ENCODE results near the gene THEM5.

Gene THEM5

DNA sequence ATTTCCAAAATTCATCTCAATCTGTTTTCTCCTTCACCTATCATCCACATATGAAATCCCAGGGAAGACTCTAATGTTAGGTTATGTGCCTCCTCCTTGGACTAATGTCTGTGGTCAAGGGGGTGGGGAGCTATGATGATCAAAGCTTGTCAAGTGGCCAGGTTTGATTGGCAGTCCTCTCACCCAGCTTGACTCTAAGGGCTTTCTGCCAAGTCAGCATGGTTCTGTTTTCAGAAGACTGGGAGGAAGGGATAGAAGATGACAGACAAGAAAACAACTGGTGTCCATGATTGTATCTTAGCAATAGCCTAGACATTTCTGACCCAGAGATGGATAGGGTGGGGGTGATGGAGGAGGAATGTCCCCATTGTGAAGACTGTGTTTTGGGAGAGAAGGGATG, 9.1 kb upstream of the THEM5 start:
- Histone ChIP-seq H3K4me3 (ENCODE audit: low read depth, low read length) (no peak overlapping the region), H3K9me3 (ENCODE audit: insufficient read depth, low read depth, low read length) (no peaks in the 10 kb centered on the region), H3K14ac (ENCODE audit: low read length) (no peak overlapping the region), H2BK12ac (ENCODE audit: low read length) (no peak overlapping the region), H4K8ac (ENCODE audit: low read depth, low read length) (no peak overlapping the region), H3K4me2 (ENCODE audit: low read length) (no peak overlapping the region), H2BK120ac (ENCODE audit: insufficient read depth, low read length, poor library complexity) (no peak overlapping the region), H3K27me3 (ENCODE audit: insufficient read depth, low read length) (no peaks in the 10 kb centered on the region), H2BK5ac (ENCODE audit: low read depth, low read length, poor library complexity) (no peak overlapping the region), H3K36me3 (ENCODE audit: control insufficient read depth in 1 of 2, insufficient read depth in 2 of 2, low read length in 2 of 2) (no peaks in the 10 kb centered on the region), H3K9ac (ENCODE audit: low read length) (no peak overlapping the region), H3K4ac (ENCODE audit: low read depth, low read length) (no peak overlapping the region), H2AFZ (ENCODE audit: insufficient read depth, low read length, poor library complexity) (no peak overlapping the region), H3K79me1 (ENCODE audit: low read length) (peaks cover 18% of the 10 kb centered on the region), H3K23ac (ENCODE audit: low read length) (no peak overlapping the region), H4K91ac (ENCODE audit: low read depth, low read length) (no peak overlapping the region), H3K4me1 (ENCODE audit: control insufficient read depth in 1 of 2, insufficient read depth in 2 of 2, low read length in 2 of 2) (peaks cover 28 to 29% of the 10 kb centered on the region in 2 experiments), H3K27ac (ENCODE audit: low read depth, low read length) (no peak overlapping the region), H2AK5ac (ENCODE audit: low read length) (no peak overlapping the region), H3K18ac (ENCODE audit: low read length) (no peak overlapping the region), H3K79me2 (ENCODE audit: control insufficient read depth, insufficient read depth, low read length, poor library complexity) (peaks cover 4% of the 10 kb centered on the region), H4K12ac (ENCODE audit: low read depth, low read length) (no peak overlapping the region)
- DNase-seq = no peak

DNA sequence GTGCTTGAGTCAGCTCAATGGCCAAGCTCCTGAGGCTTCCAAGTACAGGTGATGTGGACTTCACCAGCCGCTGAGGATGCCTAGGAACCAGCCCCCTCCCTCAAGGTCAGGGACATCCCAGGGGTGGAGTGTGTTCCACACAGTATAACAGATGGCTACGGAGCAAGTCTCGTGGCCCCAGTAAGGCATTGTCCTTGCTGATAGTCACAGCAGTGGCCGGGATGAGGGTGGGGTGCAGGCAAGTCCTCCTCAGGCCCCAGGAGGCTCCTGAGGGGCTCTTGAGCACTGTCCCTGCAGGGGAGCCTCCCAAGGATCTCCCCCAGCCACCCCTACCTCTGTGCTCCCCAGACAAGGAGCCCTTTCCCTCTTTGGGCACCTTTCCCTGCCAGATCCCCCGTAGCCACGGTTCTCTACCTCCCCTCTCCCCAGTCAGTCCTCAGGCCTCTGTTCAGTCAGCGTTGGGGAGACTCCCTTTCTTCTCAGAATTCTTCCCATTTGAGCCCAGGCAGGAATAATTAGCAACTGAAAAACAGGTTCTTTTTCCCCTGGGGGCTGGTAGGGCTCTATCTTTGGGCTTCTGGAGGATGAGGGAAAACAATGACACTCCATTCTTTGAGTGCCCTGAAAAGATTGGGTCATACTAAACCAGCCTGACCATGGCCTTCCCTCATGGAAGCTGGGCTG, 7.1 kb upstream of the THEM5 start:
- Histone ChIP-seq H3K27me3 (ENCODE audit: insufficient read depth, low read length) (no peaks in the 10 kb centered on the region), H3K23ac (ENCODE audit: low read length) (no peak overlapping the region), H3K4me1 (ENCODE audit: control insufficient read depth in 1 of 2, insufficient read depth in 2 of 2, low read length in 2 of 2) (peaks cover 31 to 32% of the 10 kb centered on the region in 2 experiments), H3K4ac (ENCODE audit: low read depth, low read length) (peak overlapping the region; percentile 61), H3K4me3 (ENCODE audit: low read depth, low read length) (no peak overlapping the region), H2BK5ac (ENCODE audit: low read depth, low read length, poor library complexity) (peak overlapping the region; percentile 85), H3K4me2 (ENCODE audit: low read length) (peak overlapping the region; percentile 23), H2BK12ac (ENCODE audit: low read length) (peak overlapping the region; percentile 97), H4K8ac (ENCODE audit: low read depth, low read length) (peak overlapping the region; percentile 72), H2BK120ac (ENCODE audit: insufficient read depth, low read length, poor library complexity) (peak overlapping the region; percentile 88), H3K14ac (ENCODE audit: low read length) (peak overlapping the region; percentile 93), H2AFZ (ENCODE audit: insufficient read depth, low read length, poor library complexity) (peak overlapping the region; percentile 48), H3K9ac (ENCODE audit: low read length) (no peak overlapping the region), H3K79me1 (ENCODE audit: low read length) (peaks cover 22% of the 10 kb centered on the region), H3K18ac (ENCODE audit: low read length) (peak overlapping the region; percentile 80), H2AK5ac (ENCODE audit: low read length) (peak overlapping the region; percentile 98), H3K36me3 (ENCODE audit: control insufficient read depth in 1 of 2, insufficient read depth in 2 of 2, low read length in 2 of 2) (no peaks in the 10 kb centered on the region), H4K12ac (ENCODE audit: low read depth, low read length) (peak overlapping the region; percentile 52), H4K91ac (ENCODE audit: low read depth, low read length) (peak overlapping the region; percentile 97), H3K9me3 (ENCODE audit: insufficient read depth, low read depth, low read length) (no peaks in the 10 kb centered on the region), H3K27ac (ENCODE audit: low read depth, low read length) (peak overlapping the region; percentile 60), H3K79me2 (ENCODE audit: control insufficient read depth, insufficient read depth, low read length, poor library complexity) (peaks cover 4% of the 10 kb centered on the region)
- DNase-seq = peak; percentile 85 to 94
- WGBS (ENCODE audit: extremely low coverage, insufficient coverage, insufficient read length) = no CpG with 5 or more reads among the region's 7 CpGs

DNA sequence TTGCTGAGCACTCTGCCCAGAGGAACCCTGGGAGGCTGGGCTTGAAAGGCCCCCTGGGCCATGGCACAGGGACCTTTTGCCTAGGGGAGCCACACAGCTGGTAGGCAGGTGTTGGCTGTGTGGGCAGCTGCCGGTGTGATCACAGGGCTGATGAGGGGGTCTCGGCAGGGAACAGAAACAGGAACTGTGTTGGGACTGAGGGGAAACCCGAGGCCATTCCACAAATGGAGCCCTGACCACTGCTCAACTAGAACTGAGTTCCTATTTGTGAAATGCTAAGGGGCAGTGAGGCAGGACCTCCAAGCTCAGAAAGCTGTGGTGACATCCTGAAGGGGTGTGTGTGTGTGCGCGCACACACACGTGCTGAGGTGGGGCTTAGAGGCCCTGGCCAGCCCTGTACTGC, 6.4 kb upstream of the THEM5 start:
- no peak overlapping the region for H3K23ac ChIP-seq (ENCODE audit: low read length)
- H3K4ac ChIP-seq (ENCODE audit: low read depth, low read length) = no peak overlapping the region
- no peak overlapping the region for H3K4me3 ChIP-seq (ENCODE audit: low read depth, low read length)
- peak overlapping the region; percentile 98 for H2AK5ac ChIP-seq (ENCODE audit: low read length)
- peaks cover 22% of the 10 kb centered on the region for H3K79me1 ChIP-seq (ENCODE audit: low read length)
- H2BK12ac ChIP-seq (ENCODE audit: low read length) = peak overlapping the region; percentile 97
- peak overlapping the region; percentile 7 for H3K9ac ChIP-seq (ENCODE audit: low read length)
- H3K36me3 ChIP-seq (ENCODE audit: control insufficient read depth in 1 of 2, insufficient read depth in 2 of 2, low read length in 2 of 2) = no peaks in the 10 kb centered on the region
- WGBS (ENCODE audit: extremely low coverage, insufficient coverage, insufficient read length) = no CpG with 5 or more reads among the region's 6 CpGs
- DNase-seq = no peak
- peak overlapping the region; percentile 93 for H3K14ac ChIP-seq (ENCODE audit: low read length)
- peak overlapping the region; percentile 22 for H4K8ac ChIP-seq (ENCODE audit: low read depth, low read length)
- H3K27ac ChIP-seq (ENCODE audit: low read depth, low read length) = no peak overlapping the region
- H2BK120ac ChIP-seq (ENCODE audit: insufficient read depth, low read length, poor library complexity) = peak overlapping the region; percentile 88
- H3K27me3 ChIP-seq (ENCODE audit: insufficient read depth, low read length) = no peaks in the 10 kb centered on the region
- peaks cover 31 to 35% of the 10 kb centered on the region in 2 experiments for H3K4me1 ChIP-seq (ENCODE audit: control insufficient read depth in 1 of 2, insufficient read depth in 2 of 2, low read length in 2 of 2)
- no peaks in the 10 kb centered on the region for H3K9me3 ChIP-seq (ENCODE audit: insufficient read depth, low read depth, low read length)
- no peak overlapping the region for H2AFZ ChIP-seq (ENCODE audit: insufficient read depth, low read length, poor library complexity)
- no peak overlapping the region for H3K4me2 ChIP-seq (ENCODE audit: low read length)
- H3K79me2 ChIP-seq (ENCODE audit: control insufficient read depth, insufficient read depth, low read length, poor library complexity) = peaks cover 4% of the 10 kb centered on the region
- peak overlapping the region; percentile 97 for H4K91ac ChIP-seq (ENCODE audit: low read depth, low read length)
- H4K12ac ChIP-seq (ENCODE audit: low read depth, low read length) = no peak overlapping the region
- peak overlapping the region; percentile 85 for H2BK5ac ChIP-seq (ENCODE audit: low read depth, low read length, poor library complexity)
- H3K18ac ChIP-seq (ENCODE audit: low read length) = peak overlapping the region; percentile 46

DNA sequence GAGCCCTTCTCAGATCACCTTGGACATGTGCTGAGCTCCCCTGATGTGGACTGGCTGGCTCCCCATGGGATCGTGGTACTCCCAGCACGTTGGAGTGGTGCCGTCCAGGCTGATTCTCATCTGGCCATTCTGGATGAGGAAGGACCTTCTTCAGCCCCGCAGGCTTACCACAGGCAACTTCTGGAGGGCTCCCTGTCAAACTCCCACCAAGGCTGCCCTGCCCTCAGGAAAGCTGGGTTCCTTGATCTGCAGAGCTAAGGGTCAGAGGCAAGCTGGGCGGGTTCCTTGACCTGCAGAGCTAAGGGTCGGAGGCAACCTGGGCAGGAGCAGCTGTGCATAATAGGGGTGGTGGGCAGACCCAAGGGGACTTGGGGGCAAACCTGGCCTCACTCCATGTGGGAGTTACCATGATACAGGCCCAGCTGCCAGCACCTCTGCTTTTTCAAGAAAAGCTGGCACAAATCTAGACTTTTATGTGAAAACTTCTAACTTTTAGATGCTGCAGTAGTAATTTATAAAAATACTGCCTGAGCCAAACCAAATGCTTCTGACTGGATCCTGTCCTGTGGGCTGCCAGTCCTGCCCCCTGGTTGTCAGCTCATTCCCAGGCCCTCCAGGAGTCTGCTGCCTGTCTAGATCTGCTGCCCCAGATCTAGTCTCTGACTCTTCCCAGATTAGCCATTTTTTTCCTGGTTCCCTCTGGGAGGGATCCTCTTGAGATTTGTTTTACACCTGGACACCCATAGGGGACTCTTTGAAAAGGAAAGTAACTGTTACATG, 5.6 kb upstream of the THEM5 start:
- no peak overlapping the region for H3K9ac ChIP-seq (ENCODE audit: low read length)
- H3K23ac ChIP-seq (ENCODE audit: low read length) = no peak overlapping the region
- H3K18ac ChIP-seq (ENCODE audit: low read length) = peak overlapping the region; percentile 42
- no peaks in the 10 kb centered on the region for H3K27me3 ChIP-seq (ENCODE audit: insufficient read depth, low read length)
- no peak overlapping the region for H3K4ac ChIP-seq (ENCODE audit: low read depth, low read length)
- no peak overlapping the region for H4K12ac ChIP-seq (ENCODE audit: low read depth, low read length)
- H3K79me1 ChIP-seq (ENCODE audit: low read length) = peaks cover 22% of the 10 kb centered on the region
- H3K4me2 ChIP-seq (ENCODE audit: low read length) = no peak overlapping the region
- no peak overlapping the region for H2AFZ ChIP-seq (ENCODE audit: insufficient read depth, low read length, poor library complexity)
- H2BK12ac ChIP-seq (ENCODE audit: low read length) = peak overlapping the region; percentile 4
- DNase-seq = no peak
- H2AK5ac ChIP-seq (ENCODE audit: low read length) = no peak overlapping the region
- H3K9me3 ChIP-seq (ENCODE audit: insufficient read depth, low read depth, low read length) = no peaks in the 10 kb centered on the region
- no peak overlapping the region for H3K14ac ChIP-seq (ENCODE audit: low read length)
- H3K4me3 ChIP-seq (ENCODE audit: low read depth, low read length) = no peak overlapping the region
- peak overlapping the region; percentile 29 for H2BK120ac ChIP-seq (ENCODE audit: insufficient read depth, low read length, poor library complexity)
- H3K79me2 ChIP-seq (ENCODE audit: control insufficient read depth, insufficient read depth, low read length, poor library complexity) = peaks cover 4% of the 10 kb centered on the region
- WGBS (ENCODE audit: extremely low coverage, insufficient coverage, insufficient read length) = no CpG with 5 or more reads among the region's 6 CpGs
- H2BK5ac ChIP-seq (ENCODE audit: low read depth, low read length, poor library complexity) = no peak overlapping the region
- H4K91ac ChIP-seq (ENCODE audit: low read depth, low read length) = peak overlapping the region; percentile 26
- H4K8ac ChIP-seq (ENCODE audit: low read depth, low read length) = no peak overlapping the region
- peaks cover 31 to 35% of the 10 kb centered on the region in 2 experiments for H3K4me1 ChIP-seq (ENCODE audit: control insufficient read depth in 1 of 2, insufficient read depth in 2 of 2, low read length in 2 of 2)
- H3K36me3 ChIP-seq (ENCODE audit: control insufficient read depth in 1 of 2, insufficient read depth in 2 of 2, low read length in 2 of 2) = no peaks in the 10 kb centered on the region
- H3K27ac ChIP-seq (ENCODE audit: low read depth, low read length) = no peak overlapping the region

All from trophoblast cell (in vitro differentiated cells and primary cell).